ENCODE measurements around the gene UBE2D4. TPM values are rescaled to one million over a fixed set of nuclear protein-coding genes. Genes with fewer than 3 reads are reported as not detected.

Gene UBE2D4
- total and polyA plus RNA-seq, 2 donors (not counting 1 experiment from before 2014, with no cell fraction given), result 5.8 to 9.4 TPM

- Mint-ChIP-seq H3K4me1 (peaks cover 30% of the 10 kb centered on the region), H3K27ac (peak overlapping the region; percentile 97), H3K4me3 (peak overlapping the region; percentile 97), H3K27me3 (no peaks in the 10 kb centered on the region), H3K9me3 (ENCODE audit: insufficient read depth) (no peaks in the 10 kb centered on the region)
- H3K9me3 ChIP-seq (ENCODE audit: control extremely low read depth in 1 of 3, control insufficient read depth in 2 of 3, insufficient read depth in 1 of 3, low read length in 2 of 3), result no peaks in the 10 kb centered on the region
- TF ChIP-seq EZH2 (IDR thresholded peaks at IDR 0.05; ENCODE audit: borderline replicate concordance, insufficient read depth, low read depth, low read length, poor library complexity, severe bottlenecking) (no peak), CTCF (IDR thresholded peaks at IDR 0.05) (no peak)
- peak overlapping the region in 1 of 2 donors; percentile 35 for H3K27ac ChIP-seq (ENCODE audit: low read length in 2 of 2)
- peak overlapping the region; percentile 76 for H3K9ac ChIP-seq (ENCODE audit: low read length)
- H3K4me1 ChIP-seq (ENCODE audit: control insufficient read depth in 2 of 2, insufficient read depth in 2 of 2, low read length in 2 of 2), result peaks cover 9 to 18% of the 10 kb centered on the region in 2 donors
- peaks cover 43% of the 10 kb centered on the region for H3K79me2 ChIP-seq (ENCODE audit: control insufficient read depth, insufficient read depth, low read length)
- H3K27me3 ChIP-seq (replicated peaks in 1 of 4; ENCODE audit: control extremely low read depth in 1 of 4, control insufficient read depth in 3 of 4, insufficient read depth in 4 of 4, low read length in 3 of 4), result no peaks in the 10 kb centered on the region
- H4K20me1 ChIP-seq (ENCODE audit: control insufficient read depth, insufficient read depth, low read length, poor library complexity, severe bottlenecking), result peaks cover 13% of the 10 kb centered on the region
- no peaks in the 10 kb centered on the region for H3K36me3 ChIP-seq (replicated peaks in 1 of 2; ENCODE audit: control extremely low read depth in 1 of 2, control insufficient read depth in 1 of 2, extremely low read depth in 1 of 2, insufficient read depth in 2 of 2, low read length in 1 of 2)
- no peak for DNase-seq
- H3K4me2 ChIP-seq (replicated peaks; ENCODE audit: low read depth, low read length, poor library complexity, severe bottlenecking), result peak overlapping the region; percentile 86
- intact Hi-C loops (cut with micrococcal nuclease), result no loop called here
- ATAC-seq (ENCODE audit: low read depth), result no peak
- peak overlapping the region; percentile 47 to 75 (median 57) for H3K4me3 ChIP-seq (ENCODE audit: control extremely low read depth in 1 of 5, extremely low read depth in 1 of 5, insufficient read depth in 1 of 5, low read depth in 2 of 5, low read length in 4 of 5)
- WGBS (ENCODE audit: insufficient coverage), result 69% methylated on average over 6 of the region's 8 CpGs
- CTCF ChIA-PET, result interaction anchor here (0.7 kb wide), 1 partner anchor 9 kb away, joined by 3 read pairs; no protein-coding TSS in a partner anchor
- peak overlapping the region; percentile 82 for H2AFZ ChIP-seq (ENCODE audit: insufficient read depth, low read depth, low read length, poor library complexity, severe bottlenecking)
- POLR2A ChIA-PET, result interaction anchor here (0.5 to 1.0 kb wide), 4 partner anchors 21 to 115 kb away, joined by 3 to 6 read pairs (median 4); partner anchors contain the start of gene MRPS24
Measured at GRCh38 chr7:43905209-43905946, 20.9 kb upstream of the UBE2D4 start.

- Mint-ChIP-seq H3K9me3 (ENCODE audit: insufficient read depth) (no peaks in the 10 kb centered on the region), H3K4me1 (peaks cover 30% of the 10 kb centered on the region), H3K4me3 (peak overlapping the region; percentile 97), H3K27me3 (no peaks in the 10 kb centered on the region), H3K27ac (peak overlapping the region; percentile 97)
- Histone ChIP-seq H3K4me3 (ENCODE audit: control extremely low read depth in 1 of 5, extremely low read depth in 1 of 5, insufficient read depth in 1 of 5, low read depth in 2 of 5, low read length in 4 of 5) (peak overlapping the region; percentile 47 to 75 (median 57)), H3K4me2 (replicated peaks; ENCODE audit: low read depth, low read length, poor library complexity, severe bottlenecking) (peak overlapping the region; percentile 86), H3K27ac (ENCODE audit: low read length in 2 of 2) (peak overlapping the region in 1 of 2 donors; percentile 35), H3K36me3 (replicated peaks in 1 of 2; ENCODE audit: control extremely low read depth in 1 of 2, control insufficient read depth in 1 of 2, extremely low read depth in 1 of 2, insufficient read depth in 2 of 2, low read length in 1 of 2) (no peaks in the 10 kb centered on the region), H3K79me2 (ENCODE audit: control insufficient read depth, insufficient read depth, low read length) (peaks cover 42% of the 10 kb centered on the region), H3K27me3 (replicated peaks in 1 of 4; ENCODE audit: control extremely low read depth in 1 of 4, control insufficient read depth in 3 of 4, insufficient read depth in 4 of 4, low read length in 3 of 4) (no peaks in the 10 kb centered on the region), H4K20me1 (ENCODE audit: control insufficient read depth, insufficient read depth, low read length, poor library complexity, severe bottlenecking) (peaks cover 13% of the 10 kb centered on the region), H3K9me3 (ENCODE audit: control extremely low read depth in 1 of 3, control insufficient read depth in 2 of 3, insufficient read depth in 1 of 3, low read length in 2 of 3) (no peaks in the 10 kb centered on the region), H2AFZ (ENCODE audit: insufficient read depth, low read depth, low read length, poor library complexity, severe bottlenecking) (peak overlapping the region; percentile 82), H3K4me1 (ENCODE audit: control insufficient read depth in 2 of 2, insufficient read depth in 2 of 2, low read length in 2 of 2) (peaks cover 9 to 18% of the 10 kb centered on the region in 2 donors), H3K9ac (ENCODE audit: low read length) (peak overlapping the region; percentile 76)
- WGBS (ENCODE audit: insufficient coverage), result under 1% methylated on average over 43 of the region's 43 CpGs
- ChIA-PET POLR2A (interaction anchor here (0.6 to 1.0 kb wide), 2 partner anchors 37 to 38 kb away, joined by 3 to 4 read pairs; partner anchors contain the start of gene MRPS24), CTCF (no interaction called here)
- ATAC-seq (ENCODE audit: low read depth) (peak; percentile 32), DNase-seq (peak; percentile 51)
- intact Hi-C loops (cut with micrococcal nuclease), result loop anchor here (1.0 to 2.0 kb wide), 2 partner anchors 20 to 37 kb away; partner anchors contain the start of genes MRPS24 and UBE2D4
- TF ChIP-seq EZH2 (IDR thresholded peaks at IDR 0.05; ENCODE audit: borderline replicate concordance, insufficient read depth, low read depth, low read length, poor library complexity, severe bottlenecking), result no peak
Measured at GRCh38 chr7:43905956-43906330, 20.3 kb upstream of the UBE2D4 start.

Data from B cell (primary cell).